T-helper 1 cell treated with Interleukin-12 subunit alpha and Interleukin-12 subunit beta and Interleukin-4 antibody, amounts not matched to agents 30 μg/mL and 1 μg/mL, for 36 hours (primary cell): ENCODE measurements around the gene POU4F1.

Experiments
- H3K27ac Mint-ChIP-seq: one replicate; pipeline ENCODE4 v1.8.0; 2021; ENCODE audit warnings: mild to moderate bottlenecking, mixed read lengths
- H3K27me3 Mint-ChIP-seq: one replicate; pipeline ENCODE4 v1.8.0; 2021; ENCODE audit warnings: low read depth, mixed read lengths
- H3K36me3 Mint-ChIP-seq: one replicate; pipeline ENCODE4 v1.8.0; 2021; ENCODE audit warnings: low read depth, mixed read lengths
- H3K4me1 Mint-ChIP-seq: one replicate; pipeline ENCODE4 v1.8.0; 2021; ENCODE audit warnings: low read depth, mixed read lengths
- H3K4me3 Mint-ChIP-seq: one replicate; pipeline ENCODE4 v1.8.0; 2021; ENCODE audit warnings: mild to moderate bottlenecking, moderate library complexity, mixed read lengths
- H3K9me3 Mint-ChIP-seq: one replicate; pipeline ENCODE4 v1.8.0; 2021; ENCODE audit warnings: mixed read lengths

POU4F1 gene

DNA sequence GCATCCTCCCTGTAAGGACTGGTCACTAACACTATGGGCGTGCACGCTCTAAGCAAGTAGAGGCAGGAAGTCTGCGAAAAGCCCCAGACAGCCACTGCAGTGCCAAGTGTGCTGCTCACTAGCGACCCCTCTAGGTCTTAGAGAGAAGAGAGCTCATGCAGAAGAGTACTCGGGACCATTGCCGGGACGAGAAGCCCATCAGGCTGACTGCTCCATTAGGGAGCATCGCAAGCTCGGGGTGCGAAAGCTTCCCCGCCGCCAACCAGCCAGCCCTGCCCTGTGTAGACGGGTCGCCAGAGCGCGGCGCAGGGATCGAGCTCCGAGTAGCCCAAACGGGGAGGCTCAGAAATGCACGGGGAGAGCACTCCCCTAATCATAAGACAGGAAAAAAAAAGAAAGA is 16.6 kb downstream of the POU4F1 start:
- H3K4me3 Mint-ChIP-seq = no peak overlapping the region
- H3K27ac Mint-ChIP-seq = no peak overlapping the region
- H3K9me3 Mint-ChIP-seq = peaks cover 3% of the 10 kb centered on the region
- H3K4me1 Mint-ChIP-seq = no peaks in the 10 kb centered on the region
- H3K27me3 Mint-ChIP-seq = peaks cover 73% of the 10 kb centered on the region
- H3K36me3 Mint-ChIP-seq = no peaks in the 10 kb centered on the region

DNA sequence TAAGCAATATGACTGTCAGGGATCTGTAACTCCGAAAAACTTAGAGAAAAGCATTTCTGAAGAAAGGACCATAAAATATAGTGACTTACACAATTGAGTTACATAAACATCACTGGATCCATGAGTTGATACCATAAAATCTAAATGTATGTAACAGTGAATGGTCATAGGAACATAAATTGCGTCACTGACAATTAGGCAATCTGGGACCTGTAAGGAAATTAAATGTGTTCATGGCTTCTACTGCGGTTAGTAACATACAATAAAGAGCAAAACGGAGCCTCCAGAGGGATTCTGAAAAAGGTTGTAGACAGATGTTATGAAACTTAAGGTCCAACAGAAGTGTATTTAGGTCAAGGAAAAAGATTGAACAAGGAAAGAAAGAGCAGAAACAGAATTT is 27.1 kb downstream of the POU4F1 start:
- no peaks in the 10 kb centered on the region for H3K4me1 Mint-ChIP-seq
- no peak overlapping the region for H3K4me3 Mint-ChIP-seq
- H3K36me3 Mint-ChIP-seq = no peaks in the 10 kb centered on the region
- H3K27ac Mint-ChIP-seq = no peak overlapping the region
- H3K9me3 Mint-ChIP-seq = no peaks in the 10 kb centered on the region
- peaks cover 4% of the 10 kb centered on the region for H3K27me3 Mint-ChIP-seq

DNA sequence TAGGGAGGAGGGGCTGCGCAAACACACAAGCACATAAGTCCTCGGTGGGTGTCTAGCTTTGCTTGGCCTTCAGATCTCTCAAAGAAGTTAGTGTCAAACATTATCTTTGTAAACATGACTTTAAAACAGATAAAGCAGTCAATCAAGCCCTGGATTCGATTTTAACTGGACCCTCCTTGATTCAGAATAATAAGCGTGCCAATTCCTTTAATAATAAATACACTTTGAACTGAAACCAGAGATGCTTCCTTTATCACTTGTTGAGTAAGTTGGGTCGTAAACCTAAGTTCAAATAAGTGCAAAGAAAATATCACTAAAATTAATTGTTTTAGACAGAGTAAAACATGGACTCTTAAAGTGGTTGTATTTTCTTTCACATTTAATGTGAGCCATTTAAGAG is 30.9 kb downstream of the POU4F1 start:
- H3K9me3 Mint-ChIP-seq = no peaks in the 10 kb centered on the region
- H3K4me1 Mint-ChIP-seq = no peaks in the 10 kb centered on the region
- no peak overlapping the region for H3K27ac Mint-ChIP-seq
- H3K27me3 Mint-ChIP-seq = no peaks in the 10 kb centered on the region
- no peak overlapping the region for H3K4me3 Mint-ChIP-seq
- H3K36me3 Mint-ChIP-seq = no peaks in the 10 kb centered on the region

DNA sequence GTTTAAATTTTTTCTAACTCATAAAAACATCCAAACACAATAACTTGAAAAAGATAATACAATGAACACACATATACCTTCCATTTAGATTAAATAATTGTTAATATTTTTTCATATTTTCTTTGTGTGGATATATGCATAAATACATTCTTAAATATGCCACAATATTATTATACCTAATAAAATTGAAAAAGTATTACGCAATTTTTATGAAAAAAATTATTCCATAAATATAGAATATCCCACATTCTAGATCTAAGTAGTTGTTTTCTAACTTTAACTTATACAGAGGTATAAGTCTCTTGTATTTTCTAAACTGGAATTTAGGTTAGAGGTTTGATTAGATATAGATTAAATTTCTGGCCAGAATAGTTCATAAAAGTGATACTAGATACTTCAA is 34.3 kb downstream of the POU4F1 start:
- H3K36me3 Mint-ChIP-seq = no peaks in the 10 kb centered on the region
- no peaks in the 10 kb centered on the region for H3K9me3 Mint-ChIP-seq
- no peaks in the 10 kb centered on the region for H3K27me3 Mint-ChIP-seq
- no peak overlapping the region for H3K4me3 Mint-ChIP-seq
- H3K27ac Mint-ChIP-seq = no peak overlapping the region
- no peaks in the 10 kb centered on the region for H3K4me1 Mint-ChIP-seq

DNA sequence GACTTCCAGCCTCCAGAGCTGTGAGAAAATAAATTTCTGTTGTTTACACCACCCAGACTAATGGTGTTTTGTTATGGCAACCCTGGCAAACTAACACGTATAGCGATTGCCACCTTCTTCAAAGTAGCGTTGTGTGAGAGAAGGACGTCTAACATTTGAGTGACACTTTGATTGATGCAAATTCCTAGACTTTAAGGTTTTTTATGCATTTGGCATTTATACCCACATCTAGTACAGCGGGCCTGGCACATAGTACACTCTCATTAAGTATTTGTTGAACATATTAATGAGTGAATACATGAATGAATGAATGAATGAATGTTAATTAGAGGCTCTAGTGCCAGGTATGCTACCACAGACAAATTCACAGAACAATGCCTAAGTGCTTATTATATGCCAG is 36.7 kb downstream of the POU4F1 start:
- H3K27ac Mint-ChIP-seq = no peak overlapping the region

DNA sequence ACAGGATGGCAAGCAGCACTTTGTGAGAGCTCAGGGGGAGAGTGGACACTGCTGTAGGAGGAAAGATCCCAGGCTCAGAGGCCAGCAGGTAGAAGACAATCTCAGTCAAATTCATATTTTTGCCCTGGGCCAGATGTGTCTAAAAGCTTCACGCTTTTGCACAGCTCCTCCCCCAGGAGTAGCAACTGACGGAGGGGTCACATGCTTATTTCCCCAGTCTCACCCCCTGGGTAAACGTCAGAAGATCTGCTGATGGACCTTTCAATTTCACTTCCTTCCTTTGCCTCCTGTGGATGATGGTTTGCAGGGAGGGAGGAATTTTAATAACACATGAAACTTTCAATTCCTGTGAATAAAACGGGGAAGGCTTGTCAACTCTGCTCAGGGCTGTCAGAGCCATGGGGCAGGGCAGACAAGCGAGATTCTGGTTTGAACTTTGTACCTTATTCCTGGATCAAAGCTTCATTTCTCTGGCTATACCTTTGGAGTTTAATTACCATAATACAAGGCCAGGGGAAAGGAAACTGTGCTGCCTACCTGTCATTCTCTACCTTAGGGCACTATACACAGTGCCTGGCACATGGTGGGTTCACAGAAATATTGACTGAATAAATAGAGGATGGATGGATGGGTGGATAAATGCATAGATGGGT is 41.0 kb downstream of the POU4F1 start:
- H3K9me3 Mint-ChIP-seq = no peaks in the 10 kb centered on the region
- H3K27me3 Mint-ChIP-seq = no peaks in the 10 kb centered on the region
- no peak overlapping the region for H3K27ac Mint-ChIP-seq
- H3K4me3 Mint-ChIP-seq = no peak overlapping the region
- H3K36me3 Mint-ChIP-seq = no peaks in the 10 kb centered on the region
- no peaks in the 10 kb centered on the region for H3K4me1 Mint-ChIP-seq

More for the DNA sequence above, 36.7 kb downstream of the POU4F1 start:
- Mint-ChIP-seq H3K27me3 (no peaks in the 10 kb centered on the region), H3K36me3 (no peaks in the 10 kb centered on the region), H3K4me3 (no peak overlapping the region), H3K9me3 (no peaks in the 10 kb centered on the region), H3K4me1 (no peaks in the 10 kb centered on the region)
